GM12878 (cell line): Measurements from ENCODE around the gene PRR16. TPM values are rescaled to one million over a fixed set of nuclear protein-coding genes. Genes with fewer than 3 reads are reported as not detected.

Experiments
- ATAC-seq: fragments of 200-7000 bp; cut with Tn5 transposase; 3 replicates; pipeline ENCODE4 v1.9.1; 2020; ENCODE audit warnings: mild to moderate bottlenecking, moderate library complexity
- BruUV-seq: library from RNA; stranded (reverse); fragments of 400-500 nt; replicated peaks from 2 replicates; lab custom pipeline; 2021; lab: Mats Ljungman, UMichigan
- CTCF ChIA-PET: fragments of 300-600 bp; sonication (Branson Sonifier 250); formaldehyde crosslinking; extraction: SDS; loops from one replicate; lab custom pipeline; 2021; ENCODE audit warnings: inconsistent platforms; lab: Yijun Ruan, JAX
- POLR2A ChIA-PET: fragments of 350-600 bp; formaldehyde crosslinking; extraction: SDS; loops from one replicate; lab custom pipeline; 2021; ENCODE audit warnings: inconsistent platforms; lab: Charles Lee
- RAD21 ChIA-PET: fragments of 300-600 bp; sonication (Branson Sonifier 250); formaldehyde crosslinking; loops from one replicate; lab custom pipeline; 2023; ENCODE audit warnings: antibody characterized with exemption; ENCODE audit not compliant: unreplicated experiment; lab: Charles Lee
- SMC1A ChIA-PET: fragments of 300-600 bp; sonication (Branson Sonifier 250); formaldehyde crosslinking; loops from one replicate; lab custom pipeline; 2023; ENCODE audit not compliant: unreplicated experiment, uncharacterized antibody; lab: Charles Lee
- DNase-seq: peaks from one replicate; pipeline ENCODE4 v3.0.0-alpha.2; 2011; ENCODE audit warnings: low read depth, low spot score
- FAIRE-seq: peaks from 3 replicates; lab custom pipeline; 2011; peaks lifted over from hg19 to GRCh38; lab: Jason Lieb, UNC
- H2AFZ ChIP-seq: 2 replicates; pipeline ENCODE4 v1.6.0; 2011; ENCODE audit warnings: low read depth, low read length, control low read depth; ENCODE audit not compliant: control insufficient read depth
- H3K27ac ChIP-seq: 2 replicates; pipeline ENCODE4 v1.5.1; 2011; ENCODE audit warnings: control low read depth; ENCODE audit not compliant: control insufficient read depth, insufficient read depth
- H3K27me3 ChIP-seq, 2 experiments: replicated peaks in 1 of 2; 2 replicates each; pipeline versions ENCODE4 v1.6.0 to v1.6.1; 2011; ENCODE audit warnings: low read length in 1 of 2; ENCODE audit not compliant: control insufficient read depth in 2 of 2, insufficient read depth in 2 of 2
- H3K36me3 ChIP-seq, 2 experiments: 2 replicates each; pipeline ENCODE4 v1.5.1; 2011; ENCODE audit warnings: low read length in 1 of 2; ENCODE audit not compliant: control insufficient read depth in 2 of 2, insufficient read depth in 2 of 2
- H3K4me1 ChIP-seq: 2 replicates; pipeline ENCODE4 v1.6.1; 2011; ENCODE audit warnings: mild to moderate bottlenecking, low read length, moderate library complexity, mixed read lengths; ENCODE audit not compliant: control insufficient read depth, insufficient read depth
- H3K4me2 ChIP-seq: 2 replicates; pipeline ENCODE4 v1.6.0; 2011; ENCODE audit warnings: control low read depth; ENCODE audit not compliant: control insufficient read depth, insufficient read depth
- H3K4me3 ChIP-seq: fragments of 200-600 bp; sonication (generic); 2 replicates; pipeline ENCODE4 v1.5.1; 2016
- H3K79me2 ChIP-seq: 2 replicates; pipeline ENCODE4 v1.6.0; 2011; ENCODE audit warnings: low read length; ENCODE audit not compliant: control insufficient read depth, insufficient read depth
- H3K9ac ChIP-seq: 2 replicates; pipeline ENCODE4 v1.8.0; 2011; ENCODE audit warnings: low read length, control low read depth, mixed read lengths; ENCODE audit not compliant: control insufficient read depth, insufficient read depth
- H3K9me3 ChIP-seq: replicated peaks from 3 replicates; pipeline ENCODE4 v1.5.1; 2011; ENCODE audit warnings: mild to moderate bottlenecking, low read length; ENCODE audit not compliant: control insufficient read depth, insufficient read depth
- H4K20me1 ChIP-seq: 2 replicates; pipeline ENCODE4 v1.6.0; 2011; ENCODE audit not compliant: control insufficient read depth, insufficient read depth
- CBX5 ChIP-seq: sonication (generic); IDR thresholded peaks from 2 replicates; pipeline ENCODE4 v1.6.1; 2016; ENCODE audit warnings: low read depth, moderate library complexity, mild to moderate bottlenecking, inconsistent platforms
- FOXK2 ChIP-seq: fragments of 450-650 bp; IDR thresholded peaks from 2 replicates; pipeline ENCODE4 v1.6.1; 2017; ENCODE audit warnings: mild to moderate bottlenecking, moderate library complexity
- FOXM1 ChIP-seq: IDR thresholded peaks from 2 replicates; pipeline ENCODE4 v1.6.1; 2012; ENCODE audit warnings: low read depth, mild to moderate bottlenecking, inconsistent platforms, low read length, moderate library complexity
- JUND ChIP-seq: IDR thresholded peaks from 2 replicates; pipeline ENCODE4 v1.6.1; 2012; ENCODE audit warnings: low read depth, mild to moderate bottlenecking, low read length, improper control_type of control experiment, moderate library complexity
- MTA3 ChIP-seq: IDR thresholded peaks from 2 replicates; pipeline ENCODE4 v1.6.1; 2012; ENCODE audit warnings: low read length, inconsistent platforms, borderline replicate concordance
- NBN ChIP-seq: fragments of 450-650 bp; IDR thresholded peaks from 2 replicates; pipeline ENCODE4 v1.6.1; 2016
- NR2F1 ChIP-seq: fragments of 450-650 bp; conservative IDR thresholded peaks from 2 replicates; pipeline ENCODE4 v1.6.1; 2017; ENCODE audit warnings: mild to moderate bottlenecking
- NRF1 ChIP-seq: conservative IDR thresholded peaks from 2 replicates; pipeline ENCODE4 v1.6.1; 2011; ENCODE audit warnings: mild to moderate bottlenecking, low read depth, low read length, improper control_type of control experiment
- POU2F2 ChIP-seq: IDR thresholded peaks from 3 replicates; pipeline ENCODE4 v1.6.1; 2011; ENCODE audit warnings: low read depth, mild to moderate bottlenecking, low read length, borderline replicate concordance
- RAD51 ChIP-seq: fragments of 450-650 bp; IDR thresholded peaks from 2 replicates; pipeline ENCODE4 v1.6.1; 2016; ENCODE audit warnings: moderate library complexity, mild to moderate bottlenecking, inconsistent platforms
- TARDBP ChIP-seq: IDR thresholded peaks from 2 replicates; pipeline ENCODE4 v1.6.1; 2016; ENCODE audit warnings: borderline replicate concordance
- ZNF274 ChIP-seq: IDR thresholded peaks from one replicate; pipeline ENCODE4 v1.8.0; 2011; ENCODE audit not compliant: insufficient read length, insufficient read depth
- WGBS: methylation state at CpG from one replicate; pipeline ENCODE4 v1.1.6; 2016; ENCODE audit warnings: low lambda C conversion rate; ENCODE audit not compliant: insufficient replicate concordance, insufficient coverage; ENCODE audit errors: missing lambda C conversion rate; 5-methylcytosine and 5-hydroxymethylcytosine counted together
- in situ Hi-C: fragments of 300-500 bp; cut with MboI; formaldehyde crosslinking; loops from 9 replicates; pipeline ENCODE4 v1.14.3; 2018; ENCODE audit warnings: mixed read lengths
- intact Hi-C: fragments of 100-400 bp; cut with micrococcal nuclease; formaldehyde crosslinking; loops from one replicate; pipeline ENCODE4 v1.14.2; 2022; ENCODE audit not compliant: unreplicated experiment
- polyA plus RNA-seq, 11 experiments: library from polyadenylated mRNA; depleted of rRNA in 4 of 11; unstranded in 6 of 11; stranded (reverse) in 5 of 11; fragments of >200 nt; fragmentation: Nextera tagmentation in 4 of 11; fragmentation: Illumina TruSeq in 1 of 11; extraction: Ambion mirVana in 4 of 11; extraction: Trizol in 1 of 11; gene quantifications; 1 replicate in 1 of 11; 2 replicates in 10 of 11; pipeline versions ENCODE4 v1.2.1 to v1.2.3, GENCODE V29; 2011 to 2016; ENCODE audit warnings: inconsistent platforms in 2 of 11, missing spikeins in 2 of 11, low read depth in 1 of 11
- total RNA-seq, 4 experiments: library from RNA; depleted of rRNA in 3 of 4; stranded (reverse); fragments of >200 nt in 3 of 4; fragmentation: Illumina TruSeq in 1 of 4; extraction: Trizol in 1 of 4; gene quantifications; 2 replicates each; pipeline versions ENCODE4 v1.2.1 to v1.2.3, GENCODE V29; 2013 to 2021
- TF ChIP-seq, protein P1 (sequence below): fragments of 450-650 bp; IDR thresholded peaks from 2 replicates; pipeline ENCODE4 v1.6.1; 2017; ENCODE audit warnings: mild to moderate bottlenecking, moderate library complexity
- TF ChIP-seq, protein P2 (sequence below): fragments of 450-650 bp; IDR thresholded peaks from 2 replicates; pipeline ENCODE4 v1.6.1; 2017; ENCODE audit warnings: borderline replicate concordance
- TF ChIP-seq, protein P3 (sequence below): fragments of 150-350 bp; IDR thresholded peaks from 2 replicates; pipeline ENCODE4 v1.6.1; 2016; ENCODE audit warnings: low read depth, low read length
- TF ChIP-seq, protein P4 (sequence below): fragments of 450-650 bp; IDR thresholded peaks from 2 replicates; pipeline ENCODE4 v1.6.1; 2017; ENCODE audit warnings: mild to moderate bottlenecking, low read depth, inconsistent platforms; ENCODE audit not compliant: poor library complexity, severe bottlenecking

Gene PRR16
- total and polyA plus RNA-seq, 10 of the 15 experiments (the other 5 are each of a cell fraction or from before 2014, with no cell fraction given): not detected

DNA sequence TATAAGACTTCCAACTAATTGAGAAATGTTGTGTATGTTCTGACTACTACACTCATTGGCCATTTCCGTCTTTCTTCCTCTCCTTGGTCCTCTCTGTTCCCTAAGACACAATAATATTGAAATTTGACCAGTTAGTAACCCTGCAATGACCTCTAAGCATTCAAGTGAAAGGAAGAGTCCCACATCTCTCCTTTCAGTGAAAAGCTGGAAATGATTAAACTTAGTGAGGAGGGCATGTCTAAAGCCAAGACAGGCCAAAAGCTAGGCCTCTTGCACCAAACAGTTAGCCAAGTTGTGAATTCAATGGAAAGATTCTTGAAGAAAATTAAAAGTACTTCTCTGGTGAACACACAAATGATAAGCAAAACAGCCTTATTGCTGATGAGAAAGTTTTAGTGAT lies 122.5 kb downstream of the PRR16 start:
- no peak overlapping the region for H3K27ac ChIP-seq
- in situ Hi-C loops (no loop called here), intact Hi-C loops (no loop called here)
- no peaks in the 10 kb centered on the region for H3K79me2 ChIP-seq
- RAD21 ChIA-PET: no interaction called here
- H3K4me2 ChIP-seq: no peak overlapping the region
- DNase-seq (no peak), FAIRE-seq (no peak), ATAC-seq (no peak)
- H3K36me3 ChIP-seq: no peaks in the 10 kb centered on the region
- H4K20me1 ChIP-seq: no peaks in the 10 kb centered on the region
- POLR2A ChIA-PET: no interaction called here
- 0% methylated on average over 1 of the region's 1 CpG for WGBS
- no peaks in the 10 kb centered on the region for H3K4me1 ChIP-seq
- CTCF ChIA-PET: no interaction called here
- no peak overlapping the region for H2AFZ ChIP-seq
- SMC1A ChIA-PET: no interaction called here
- H3K9me3 ChIP-seq: no peaks in the 10 kb centered on the region
- no peaks in the 10 kb centered on the region for H3K27me3 ChIP-seq
- no peak overlapping the region for H3K4me3 ChIP-seq
- BruUV-seq: no TSS peak
- no peak overlapping the region for H3K9ac ChIP-seq
- TF ChIP-seq CBX5 (no peak), ZNF274 (no peak), TARDBP (no peak), JUND (no peak), NR2F1 (no peak), NBN (no peak), FOXM1 (no peak), NRF1 (no peak), FOXK2 (no peak), MTA3 (no peak), POU2F2 (no peak), RAD51 (no peak)
- TF ChIP-seq, protein P1, sequence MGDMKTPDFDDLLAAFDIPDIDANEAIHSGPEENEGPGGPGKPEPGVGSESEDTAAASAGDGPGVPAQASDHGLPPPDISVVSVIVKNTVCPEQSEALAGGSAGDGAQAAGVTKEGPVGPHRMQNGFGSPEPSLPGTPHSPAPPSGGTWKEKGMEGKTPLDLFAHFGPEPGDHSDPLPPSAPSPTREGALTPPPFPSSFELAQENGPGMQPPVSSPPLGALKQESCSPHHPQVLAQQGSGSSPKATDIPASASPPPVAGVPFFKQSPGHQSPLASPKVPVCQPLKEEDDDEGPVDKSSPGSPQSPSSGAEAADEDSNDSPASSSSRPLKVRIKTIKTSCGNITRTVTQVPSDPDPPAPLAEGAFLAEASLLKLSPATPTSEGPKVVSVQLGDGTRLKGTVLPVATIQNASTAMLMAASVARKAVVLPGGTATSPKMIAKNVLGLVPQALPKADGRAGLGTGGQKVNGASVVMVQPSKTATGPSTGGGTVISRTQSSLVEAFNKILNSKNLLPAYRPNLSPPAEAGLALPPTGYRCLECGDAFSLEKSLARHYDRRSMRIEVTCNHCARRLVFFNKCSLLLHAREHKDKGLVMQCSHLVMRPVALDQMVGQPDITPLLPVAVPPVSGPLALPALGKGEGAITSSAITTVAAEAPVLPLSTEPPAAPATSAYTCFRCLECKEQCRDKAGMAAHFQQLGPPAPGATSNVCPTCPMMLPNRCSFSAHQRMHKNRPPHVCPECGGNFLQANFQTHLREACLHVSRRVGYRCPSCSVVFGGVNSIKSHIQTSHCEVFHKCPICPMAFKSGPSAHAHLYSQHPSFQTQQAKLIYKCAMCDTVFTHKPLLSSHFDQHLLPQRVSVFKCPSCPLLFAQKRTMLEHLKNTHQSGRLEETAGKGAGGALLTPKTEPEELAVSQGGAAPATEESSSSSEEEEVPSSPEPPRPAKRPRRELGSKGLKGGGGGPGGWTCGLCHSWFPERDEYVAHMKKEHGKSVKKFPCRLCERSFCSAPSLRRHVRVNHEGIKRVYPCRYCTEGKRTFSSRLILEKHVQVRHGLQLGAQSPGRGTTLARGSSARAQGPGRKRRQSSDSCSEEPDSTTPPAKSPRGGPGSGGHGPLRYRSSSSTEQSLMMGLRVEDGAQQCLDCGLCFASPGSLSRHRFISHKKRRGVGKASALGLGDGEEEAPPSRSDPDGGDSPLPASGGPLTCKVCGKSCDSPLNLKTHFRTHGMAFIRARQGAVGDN: no peak
- TF ChIP-seq, protein P2, sequence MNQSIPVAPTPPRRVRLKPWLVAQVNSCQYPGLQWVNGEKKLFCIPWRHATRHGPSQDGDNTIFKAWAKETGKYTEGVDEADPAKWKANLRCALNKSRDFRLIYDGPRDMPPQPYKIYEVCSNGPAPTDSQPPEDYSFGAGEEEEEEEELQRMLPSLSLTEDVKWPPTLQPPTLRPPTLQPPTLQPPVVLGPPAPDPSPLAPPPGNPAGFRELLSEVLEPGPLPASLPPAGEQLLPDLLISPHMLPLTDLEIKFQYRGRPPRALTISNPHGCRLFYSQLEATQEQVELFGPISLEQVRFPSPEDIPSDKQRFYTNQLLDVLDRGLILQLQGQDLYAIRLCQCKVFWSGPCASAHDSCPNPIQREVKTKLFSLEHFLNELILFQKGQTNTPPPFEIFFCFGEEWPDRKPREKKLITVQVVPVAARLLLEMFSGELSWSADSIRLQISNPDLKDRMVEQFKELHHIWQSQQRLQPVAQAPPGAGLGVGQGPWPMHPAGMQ: no peak
- TF ChIP-seq, protein P3, sequence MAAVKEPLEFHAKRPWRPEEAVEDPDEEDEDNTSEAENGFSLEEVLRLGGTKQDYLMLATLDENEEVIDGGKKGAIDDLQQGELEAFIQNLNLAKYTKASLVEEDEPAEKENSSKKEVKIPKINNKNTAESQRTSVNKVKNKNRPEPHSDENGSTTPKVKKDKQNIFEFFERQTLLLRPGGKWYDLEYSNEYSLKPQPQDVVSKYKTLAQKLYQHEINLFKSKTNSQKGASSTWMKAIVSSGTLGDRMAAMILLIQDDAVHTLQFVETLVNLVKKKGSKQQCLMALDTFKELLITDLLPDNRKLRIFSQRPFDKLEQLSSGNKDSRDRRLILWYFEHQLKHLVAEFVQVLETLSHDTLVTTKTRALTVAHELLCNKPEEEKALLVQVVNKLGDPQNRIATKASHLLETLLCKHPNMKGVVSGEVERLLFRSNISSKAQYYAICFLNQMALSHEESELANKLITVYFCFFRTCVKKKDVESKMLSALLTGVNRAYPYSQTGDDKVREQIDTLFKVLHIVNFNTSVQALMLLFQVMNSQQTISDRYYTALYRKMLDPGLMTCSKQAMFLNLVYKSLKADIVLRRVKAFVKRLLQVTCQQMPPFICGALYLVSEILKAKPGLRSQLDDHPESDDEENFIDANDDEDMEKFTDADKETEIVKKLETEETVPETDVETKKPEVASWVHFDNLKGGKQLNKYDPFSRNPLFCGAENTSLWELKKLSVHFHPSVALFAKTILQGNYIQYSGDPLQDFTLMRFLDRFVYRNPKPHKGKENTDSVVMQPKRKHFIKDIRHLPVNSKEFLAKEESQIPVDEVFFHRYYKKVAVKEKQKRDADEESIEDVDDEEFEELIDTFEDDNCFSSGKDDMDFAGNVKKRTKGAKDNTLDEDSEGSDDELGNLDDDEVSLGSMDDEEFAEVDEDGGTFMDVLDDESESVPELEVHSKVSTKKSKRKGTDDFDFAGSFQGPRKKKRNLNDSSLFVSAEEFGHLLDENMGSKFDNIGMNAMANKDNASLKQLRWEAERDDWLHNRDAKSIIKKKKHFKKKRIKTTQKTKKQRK: no peak
- TF ChIP-seq, protein P4, sequence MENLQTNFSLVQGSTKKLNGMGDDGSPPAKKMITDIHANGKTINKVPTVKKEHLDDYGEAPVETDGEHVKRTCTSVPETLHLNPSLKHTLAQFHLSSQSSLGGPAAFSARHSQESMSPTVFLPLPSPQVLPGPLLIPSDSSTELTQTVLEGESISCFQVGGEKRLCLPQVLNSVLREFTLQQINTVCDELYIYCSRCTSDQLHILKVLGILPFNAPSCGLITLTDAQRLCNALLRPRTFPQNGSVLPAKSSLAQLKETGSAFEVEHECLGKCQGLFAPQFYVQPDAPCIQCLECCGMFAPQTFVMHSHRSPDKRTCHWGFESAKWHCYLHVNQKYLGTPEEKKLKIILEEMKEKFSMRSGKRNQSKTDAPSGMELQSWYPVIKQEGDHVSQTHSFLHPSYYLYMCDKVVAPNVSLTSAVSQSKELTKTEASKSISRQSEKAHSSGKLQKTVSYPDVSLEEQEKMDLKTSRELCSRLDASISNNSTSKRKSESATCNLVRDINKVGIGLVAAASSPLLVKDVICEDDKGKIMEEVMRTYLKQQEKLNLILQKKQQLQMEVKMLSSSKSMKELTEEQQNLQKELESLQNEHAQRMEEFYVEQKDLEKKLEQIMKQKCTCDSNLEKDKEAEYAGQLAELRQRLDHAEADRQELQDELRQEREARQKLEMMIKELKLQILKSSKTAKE: no peak
